MM.1S (cell line): Measurements from ENCODE around the gene SRSF5.

Experiments
- CTCF ChIP-seq: fragments of 300-600 bp; sonication (generic); IDR thresholded peaks from 2 replicates; pipeline ENCODE4 v1.5.1; 2016; ENCODE audit warnings: antibody characterized with exemption, low read length, mixed read lengths
- EZH2 ChIP-seq: fragments of 300-600 bp; sonication (generic); optimal IDR thresholded peaks from 2 replicates; pipeline ENCODE3; 2017; ENCODE audit warnings: low read depth, mild to moderate bottlenecking, antibody characterized with exemption, low read length, mixed read lengths

DNA sequence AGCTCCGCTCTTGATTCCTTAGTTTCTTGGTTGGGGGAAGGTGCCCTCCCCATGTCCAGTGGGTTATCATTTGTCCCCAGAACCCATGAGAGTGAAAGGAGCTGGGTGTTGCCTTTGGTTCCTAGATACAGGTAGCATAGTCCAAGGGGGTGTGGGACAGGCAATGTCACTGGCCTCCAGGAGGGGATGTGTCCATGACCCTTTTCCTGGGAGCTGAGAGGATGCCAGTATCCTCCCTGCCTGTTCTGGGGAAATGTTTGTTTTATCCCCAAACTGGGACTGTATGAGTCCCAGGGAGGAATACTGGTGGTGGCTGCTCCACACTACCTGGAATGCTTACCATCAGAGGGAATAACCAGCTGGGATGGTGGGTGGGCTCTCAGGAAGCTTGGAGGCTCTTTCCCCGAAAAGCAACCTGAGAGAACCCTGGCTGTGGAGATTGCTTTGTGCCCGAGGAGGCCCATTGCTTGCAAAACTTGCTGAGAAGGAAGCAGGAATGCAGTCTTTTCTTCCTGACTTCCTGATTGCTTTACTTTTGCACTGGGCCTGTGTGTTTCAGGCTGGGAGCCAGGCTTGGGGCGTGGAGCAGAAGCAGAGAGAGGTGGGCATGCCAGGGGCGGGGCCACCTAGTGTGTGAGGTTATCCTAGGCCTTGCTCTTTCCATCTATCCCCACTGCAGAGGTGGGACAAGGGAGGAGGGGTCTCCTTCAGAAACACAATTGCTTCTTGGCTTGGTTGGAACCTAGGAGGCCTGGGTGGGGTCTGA, 30.8 kb downstream of the SRSF5 start:
- no peak for TF ChIP-seq EZH2
- no peak for TF ChIP-seq CTCF
